CD4-positive, alpha-beta T cell treated with Interferon gamma for 1 hour (primary cell): ENCODE results near the gene RBM4.
A peak's percentile ranks its signal among the peaks of the same experiment; 100 is the strongest.

Experiments
- DNase-seq: peaks from one replicate; pipeline ENCODE4 v3.0.0-alpha.2; 2020

The RBM4 gene

DNA sequence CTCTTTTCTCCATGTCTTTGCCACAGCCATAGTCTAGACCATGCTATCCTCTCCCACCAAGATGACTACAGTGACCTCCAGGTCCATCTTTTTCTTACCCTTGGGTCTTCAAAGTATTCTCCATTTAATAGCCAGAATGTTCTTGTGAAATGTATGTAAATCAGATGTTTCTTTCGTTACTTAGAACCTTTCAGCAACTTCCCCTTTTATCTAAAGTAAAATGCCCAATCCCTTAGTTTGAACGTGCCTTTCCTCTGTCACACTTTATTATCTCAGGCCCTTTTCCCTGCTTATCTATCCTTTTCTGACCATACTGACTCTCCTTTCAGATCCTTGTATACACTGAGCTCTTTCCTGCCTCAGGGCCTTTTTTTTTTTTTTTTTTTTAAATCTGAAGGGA lies 21.3 kb downstream of the RBM4 start:
- no peak for DNase-seq

DNA sequence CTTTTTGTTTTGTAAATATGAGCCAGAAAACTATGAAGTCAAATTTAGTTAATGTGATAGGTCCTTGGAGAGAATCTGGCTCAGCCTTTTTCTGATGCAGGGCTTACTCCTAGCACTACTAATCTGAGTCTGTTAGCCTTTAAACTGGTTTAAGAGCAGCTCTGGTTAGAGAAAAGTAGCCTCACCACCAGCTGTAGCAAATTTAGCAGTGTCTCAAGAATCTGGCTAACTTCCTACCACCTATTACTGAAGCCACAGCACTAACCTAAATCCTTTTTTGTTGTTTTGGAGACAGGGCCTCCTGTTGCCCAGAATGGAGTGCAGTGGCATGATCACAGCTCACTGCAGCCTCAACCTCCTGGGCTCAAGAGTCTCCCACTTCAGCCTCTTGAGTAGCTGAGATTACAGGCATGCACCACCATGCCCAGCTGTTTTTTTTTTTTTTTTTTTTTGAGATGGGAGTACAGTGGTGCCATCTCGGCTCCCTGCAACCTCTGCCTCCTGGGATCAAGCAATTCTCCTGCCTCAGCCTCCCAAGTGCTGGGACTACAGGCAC lies 25.3 kb downstream of the RBM4 start:
- no peak for DNase-seq

DNA sequence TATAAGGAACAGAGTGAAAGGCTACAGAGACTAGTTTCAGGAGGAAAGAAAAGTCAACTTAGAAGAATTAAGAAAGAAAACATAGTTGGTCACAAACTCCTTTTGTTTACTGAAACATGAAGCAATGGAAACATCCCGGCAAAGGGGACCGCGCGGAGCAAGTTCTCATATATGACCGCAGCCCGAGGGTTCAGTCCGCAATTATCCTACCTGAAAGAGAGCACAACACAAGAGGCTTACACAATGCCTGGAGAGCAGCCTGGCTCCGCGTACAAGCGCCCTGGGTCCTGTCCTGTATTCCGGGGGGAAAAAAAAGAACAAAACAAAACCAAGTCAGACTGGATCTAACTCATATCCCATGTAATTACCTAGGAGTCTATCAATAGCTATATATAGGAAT lies 26.9 kb downstream of the RBM4 start:
- DNase-seq = no peak

DNA sequence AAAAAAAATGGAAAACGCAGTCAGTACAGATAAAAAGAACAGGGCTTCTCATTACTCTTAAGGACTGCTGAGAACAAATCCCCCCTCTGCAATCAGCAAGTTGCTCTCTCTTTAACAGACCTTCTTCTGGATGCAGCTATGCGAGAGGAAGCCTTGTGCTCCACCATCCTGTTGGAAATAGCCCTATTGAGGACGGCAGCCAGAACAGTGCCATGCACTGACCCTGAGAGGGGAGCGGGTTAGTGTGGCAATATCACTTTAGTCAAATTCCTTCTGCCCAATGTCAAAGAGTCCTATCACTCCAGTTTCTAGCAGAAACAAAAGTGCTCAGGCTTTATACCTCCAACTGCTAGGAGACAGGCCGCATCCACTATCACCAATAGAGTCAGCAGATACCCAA lies 32.3 kb downstream of the RBM4 start:
- DNase-seq = no peak

DNA sequence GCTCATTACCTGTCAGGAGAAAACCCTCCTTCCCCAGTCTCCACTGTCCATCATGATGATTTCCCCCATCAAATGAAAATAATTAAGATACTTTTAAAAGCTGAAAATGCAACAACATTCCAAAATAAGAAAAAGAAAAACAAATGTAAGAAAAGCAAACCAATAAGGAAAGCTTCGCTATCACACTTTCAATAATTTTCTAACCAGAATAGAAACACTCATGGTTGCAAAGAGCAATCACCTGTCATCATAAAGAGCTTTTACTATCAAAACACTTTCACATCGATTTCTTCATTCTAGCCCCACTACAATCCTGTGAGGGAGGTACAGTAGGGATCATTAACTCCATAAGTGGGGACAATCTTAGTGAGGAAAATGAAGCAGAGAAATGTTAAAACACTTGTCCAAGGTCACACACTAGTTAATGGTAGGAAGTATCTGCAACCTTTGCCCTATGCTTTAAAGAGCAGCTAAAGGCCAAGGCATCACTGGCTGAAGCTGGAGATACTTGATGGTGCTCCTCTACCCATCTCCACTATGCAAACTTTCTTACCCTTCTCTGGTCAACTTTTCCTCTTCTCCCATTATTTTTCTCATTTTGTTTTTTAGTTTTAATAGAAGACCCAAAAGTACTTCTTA lies 36.6 kb downstream of the RBM4 start:
- no peak for DNase-seq

DNA sequence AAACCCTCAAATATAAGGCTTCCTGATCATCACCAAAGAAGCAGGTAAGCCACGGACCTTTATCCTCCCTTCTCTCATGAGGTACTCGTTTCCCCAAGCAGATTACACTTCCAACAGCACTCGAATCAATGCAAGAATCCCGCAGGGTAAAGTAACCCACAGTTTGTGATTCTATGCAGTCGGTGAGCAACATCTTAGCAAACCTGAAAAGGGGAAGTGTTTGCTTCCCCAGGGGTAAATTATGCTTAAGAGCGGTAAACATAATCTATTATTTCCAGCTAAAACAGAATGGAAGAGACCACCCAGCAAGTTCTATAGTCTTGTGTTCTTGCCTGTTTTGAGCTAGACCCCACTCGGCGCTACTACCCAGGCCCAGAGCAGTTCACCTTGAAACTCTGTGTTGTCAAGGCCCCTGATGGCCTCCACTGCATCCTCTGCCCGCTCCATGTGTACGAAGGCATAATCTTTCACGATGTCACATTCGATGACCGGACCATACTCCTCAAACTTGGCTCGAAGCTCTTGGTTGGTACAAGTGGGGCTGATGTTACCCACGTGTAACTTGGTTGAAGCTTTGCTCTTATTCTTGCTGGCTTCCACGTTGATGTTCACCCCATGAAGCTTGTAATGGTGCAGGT lies 37.9 kb downstream of the RBM4 start:
- DNase-seq = no peak

DNA sequence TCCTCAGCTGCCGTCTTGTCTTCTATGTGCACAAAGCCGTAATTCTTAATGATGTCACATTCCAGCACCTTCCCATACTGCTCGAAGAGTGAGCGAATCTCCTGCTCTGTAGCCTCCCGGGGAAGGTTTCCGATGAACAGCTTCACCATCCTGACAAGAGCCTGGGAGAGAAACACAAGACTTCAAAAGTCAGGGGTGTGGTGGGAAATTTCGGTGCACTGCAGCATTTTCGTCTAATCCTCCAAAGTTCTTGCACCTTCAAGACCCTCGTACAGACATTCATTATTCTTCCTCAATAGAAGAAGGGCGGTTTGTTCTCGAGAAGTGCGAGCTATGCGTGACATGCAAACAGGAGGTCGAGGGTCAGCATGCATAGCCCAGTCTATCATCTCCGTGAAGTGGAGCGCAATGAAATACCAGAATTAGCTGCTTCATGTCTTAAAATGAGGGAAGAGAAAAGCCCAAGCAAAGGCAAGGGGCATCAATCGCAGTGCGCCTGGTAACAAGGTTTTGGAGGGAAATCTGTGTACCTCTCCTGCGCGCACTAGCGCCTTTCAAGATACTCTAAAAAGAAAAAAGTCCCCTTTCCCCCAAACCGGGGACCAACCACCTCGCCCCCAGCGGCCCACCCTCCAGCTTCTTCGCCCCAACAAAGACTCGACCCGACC lies 38.6 kb downstream of the RBM4 start:
- no peak for DNase-seq

DNA sequence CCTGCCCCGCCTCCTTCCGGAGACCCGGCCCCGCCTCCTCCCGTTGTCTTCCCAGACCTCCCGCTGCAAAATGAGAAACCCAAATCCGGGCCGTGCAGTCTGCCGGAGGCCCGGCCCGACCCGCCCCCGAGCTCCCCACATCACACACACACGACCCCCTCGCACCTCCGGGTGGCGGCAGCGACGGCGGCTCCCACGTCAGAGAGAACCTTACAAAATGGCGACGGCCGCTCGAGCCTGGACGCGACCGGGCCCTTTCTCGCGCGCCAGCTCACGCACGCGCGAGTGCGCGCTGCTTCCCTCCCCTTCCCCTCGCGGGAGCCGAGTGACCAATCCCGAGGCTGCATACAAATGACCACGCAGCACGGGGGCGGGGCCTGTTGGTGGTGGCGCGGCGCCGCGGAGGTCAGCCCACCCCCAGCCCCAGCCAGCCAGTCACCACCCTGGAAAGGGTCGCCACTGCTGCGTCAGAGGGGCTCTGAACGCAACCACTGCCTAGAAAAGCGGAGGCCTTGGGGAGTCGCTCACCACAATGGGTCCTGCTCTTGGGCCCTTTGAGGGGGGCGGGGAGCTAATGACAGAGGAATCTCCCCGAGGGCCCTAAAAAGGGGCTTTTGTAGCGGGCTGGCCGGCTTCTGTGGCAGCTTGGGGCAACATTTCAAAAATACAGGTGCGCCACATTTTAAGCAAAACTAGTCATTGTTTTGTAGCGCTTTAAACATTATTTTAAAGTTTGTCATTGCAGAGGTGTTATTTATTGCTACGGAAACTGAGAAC lies 39.3 kb downstream of the RBM4 start, which contains the start of gene RBM4B:
TSS of gene RBM4B (minus strand) at position 289 of the 777 bp plus-strand sequence. CDS start 808 bp downstream, outside the sequence.
- DNase-seq = peak; percentile 98

DNA sequence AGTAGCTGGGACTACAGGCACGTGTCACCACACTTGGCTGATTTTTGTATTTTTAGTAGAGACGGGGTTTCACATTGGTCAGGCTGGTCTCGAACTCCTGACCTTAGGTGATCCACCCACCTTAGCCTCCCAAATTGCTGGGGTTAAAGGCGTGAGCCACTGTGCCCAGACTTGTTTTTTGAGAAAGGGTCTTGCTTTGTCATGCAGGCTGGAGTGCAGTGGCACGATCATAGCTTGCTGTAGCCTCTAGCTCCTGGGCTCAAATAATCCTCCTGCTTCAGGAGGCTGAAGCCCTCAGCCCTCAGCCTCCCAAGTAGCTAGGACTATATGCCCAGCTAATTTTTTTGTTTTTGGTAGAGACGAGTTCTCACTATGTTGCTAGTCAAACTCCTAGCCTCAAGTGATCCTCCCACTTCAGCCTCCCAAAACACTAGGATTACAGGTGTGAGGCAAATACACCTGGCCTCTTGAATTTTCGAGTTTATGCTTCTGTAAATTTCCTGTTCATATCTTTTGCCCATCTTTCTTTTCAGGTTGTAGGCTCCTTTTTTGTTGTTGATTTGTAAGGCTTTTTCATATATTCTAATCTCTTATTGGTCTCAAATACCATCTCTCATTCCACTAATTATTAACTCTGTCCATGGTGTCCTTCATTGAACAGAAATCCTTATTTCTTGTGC lies 42.6 kb downstream of the RBM4 start:
- no peak for DNase-seq

DNA sequence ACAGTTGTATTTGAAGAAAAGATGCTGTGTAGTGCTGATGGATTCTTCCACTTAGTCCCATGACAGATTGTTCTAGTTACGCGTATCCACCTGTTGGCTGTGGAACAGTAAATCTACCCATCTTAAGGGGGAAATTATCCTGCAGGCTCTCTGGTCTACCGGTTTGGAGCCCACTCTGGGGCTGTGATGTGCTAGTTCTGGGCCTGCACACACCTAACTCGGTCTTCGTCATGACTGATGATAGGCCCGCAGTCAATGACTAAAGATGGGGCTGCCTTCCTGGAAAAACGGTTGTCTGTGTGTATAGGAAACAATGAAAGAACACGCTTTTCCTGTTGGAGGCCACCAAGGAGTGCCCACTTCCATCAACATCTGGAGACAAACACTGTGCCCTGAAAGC lies 45.4 kb downstream of the RBM4 start:
- no peak for DNase-seq

DNA sequence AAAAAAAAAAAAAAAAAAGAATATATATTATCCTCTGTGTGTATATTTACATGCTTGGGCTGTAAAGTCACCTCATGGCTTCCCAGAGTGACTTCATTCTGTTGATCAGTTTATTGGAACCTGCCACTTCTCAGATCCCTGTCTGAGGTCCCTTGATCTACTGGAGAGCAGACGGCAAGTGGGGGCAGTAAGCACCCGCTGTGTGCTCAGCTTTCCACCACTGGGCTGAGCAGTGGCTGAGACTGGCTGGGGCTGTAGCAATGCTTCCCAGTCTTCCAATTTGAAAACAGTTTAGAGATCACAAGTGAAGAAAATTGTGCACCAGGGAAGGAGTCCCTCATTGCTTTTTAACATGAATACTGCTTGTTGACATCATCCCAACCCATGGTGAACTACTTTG lies 46.1 kb downstream of the RBM4 start:
- DNase-seq = no peak

DNA sequence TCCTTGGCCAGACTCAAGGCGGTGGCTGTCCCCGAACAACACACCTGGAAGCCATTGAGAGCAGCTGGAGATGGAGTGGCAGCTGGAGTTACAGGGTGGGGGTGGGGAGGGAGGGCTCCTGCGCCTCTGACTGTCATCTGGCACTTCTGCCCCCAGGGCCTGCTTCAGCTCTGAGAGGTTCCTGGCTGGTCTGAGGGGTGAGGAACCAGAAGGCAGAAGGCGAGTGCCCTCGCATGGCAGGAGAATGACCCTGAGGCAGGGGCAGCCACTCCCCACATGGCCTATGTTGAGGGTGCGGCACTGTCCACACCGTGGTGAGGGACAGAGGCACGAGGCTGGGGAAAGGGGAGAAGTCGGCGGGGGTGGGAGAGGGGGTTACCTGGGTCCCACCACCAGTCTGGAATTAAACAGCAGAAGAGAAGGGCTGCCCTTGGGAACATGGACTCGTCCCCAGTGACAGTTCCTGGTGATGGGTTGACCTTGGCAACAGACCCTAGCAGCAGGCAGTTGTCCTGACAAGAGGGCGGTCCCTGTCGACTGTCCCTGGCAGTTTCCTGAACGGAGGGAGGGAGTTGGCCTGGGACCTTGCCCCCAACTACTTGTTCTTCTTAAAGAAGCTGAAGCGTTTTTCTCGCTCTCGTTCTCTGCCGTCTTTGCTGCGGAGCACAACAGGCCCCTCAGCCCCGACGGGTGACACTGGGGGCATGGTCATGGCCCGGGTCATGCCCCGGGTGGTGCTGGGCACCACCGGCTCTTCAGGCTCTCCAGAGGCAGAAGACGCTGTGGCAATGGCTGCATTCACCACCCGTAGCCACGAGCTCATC lies 47.0 kb downstream of the RBM4 start:
- DNase-seq = no peak

DNA sequence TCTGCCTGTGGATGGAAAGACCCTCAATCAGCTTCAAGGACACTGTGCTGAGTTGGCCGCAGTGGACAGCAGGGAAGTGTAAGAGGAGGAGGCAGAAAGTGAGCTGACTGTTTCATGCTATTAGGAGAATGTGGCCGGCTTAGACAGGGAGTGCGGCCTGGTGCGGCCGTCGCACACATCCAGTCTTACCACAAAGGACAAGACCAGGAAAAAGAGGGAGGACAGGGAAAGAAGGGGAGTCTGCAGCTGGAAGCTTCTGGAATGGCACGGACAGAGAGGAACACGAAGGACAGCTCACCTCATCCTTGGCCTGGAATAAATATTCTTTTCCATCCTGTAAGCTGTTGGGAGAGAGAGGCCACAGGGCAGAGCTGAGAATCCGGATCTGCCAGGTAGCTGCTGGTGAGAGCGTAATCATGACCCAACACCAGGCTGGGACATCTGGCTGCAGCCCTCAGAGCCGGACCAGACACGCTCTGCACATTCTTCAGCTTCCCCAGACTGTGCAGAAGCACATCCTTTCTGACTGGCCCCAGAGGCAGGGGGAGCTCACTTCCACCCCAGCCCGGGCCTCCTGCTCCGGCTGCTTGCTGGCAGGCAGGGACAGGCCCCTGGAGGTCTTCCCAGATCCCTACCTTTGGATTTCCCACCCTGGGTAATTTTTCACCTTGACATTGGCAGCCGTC lies 47.7 kb downstream of the RBM4 start:
- DNase-seq = no peak

DNA sequence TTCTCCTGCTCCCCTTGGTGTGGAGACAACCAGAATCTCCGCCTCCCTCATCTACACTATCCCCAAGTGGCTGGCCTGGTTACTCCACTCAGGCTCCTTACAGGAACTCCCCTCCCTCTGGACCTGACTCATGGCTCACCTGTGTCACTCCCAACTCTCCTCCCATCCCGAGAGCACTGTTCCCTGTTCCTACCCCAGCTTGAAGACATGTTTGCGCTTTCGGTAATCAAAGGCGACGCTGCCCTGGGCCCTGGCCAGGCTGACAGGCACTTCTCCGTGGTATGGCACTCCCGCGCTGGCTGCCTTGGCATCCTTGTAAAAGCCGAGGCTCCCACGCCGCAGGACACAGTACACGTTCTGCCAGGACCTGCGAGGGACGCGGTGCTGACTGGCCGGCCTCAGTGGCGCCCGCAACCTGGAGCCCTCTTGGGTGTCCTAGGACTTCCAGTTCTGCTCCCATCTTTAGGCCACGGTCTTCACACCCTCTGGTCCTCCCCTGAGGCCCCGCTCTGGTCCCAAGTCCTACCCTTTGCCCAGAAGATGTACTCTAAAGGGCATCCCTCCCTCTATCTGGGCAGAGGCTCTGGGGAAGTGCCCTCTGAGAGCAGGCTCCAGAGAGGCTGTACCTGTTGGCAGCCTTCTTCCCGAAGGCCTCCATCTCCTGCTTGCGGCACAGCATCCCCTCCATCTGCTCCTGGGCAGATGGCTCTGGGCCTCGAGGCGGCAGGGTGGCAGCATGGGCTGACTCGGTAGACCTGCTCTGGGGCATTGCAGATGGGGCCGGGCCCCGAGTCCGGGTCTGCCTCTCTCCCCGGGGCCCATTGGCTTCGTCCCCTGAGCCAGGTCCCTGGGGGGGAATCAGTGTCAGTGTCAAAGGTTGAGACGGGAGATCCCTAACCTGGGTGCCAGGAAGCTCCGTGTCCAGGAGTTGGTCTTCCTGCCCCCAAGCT lies 48.6 kb downstream of the RBM4 start:
- no peak for DNase-seq

DNA sequence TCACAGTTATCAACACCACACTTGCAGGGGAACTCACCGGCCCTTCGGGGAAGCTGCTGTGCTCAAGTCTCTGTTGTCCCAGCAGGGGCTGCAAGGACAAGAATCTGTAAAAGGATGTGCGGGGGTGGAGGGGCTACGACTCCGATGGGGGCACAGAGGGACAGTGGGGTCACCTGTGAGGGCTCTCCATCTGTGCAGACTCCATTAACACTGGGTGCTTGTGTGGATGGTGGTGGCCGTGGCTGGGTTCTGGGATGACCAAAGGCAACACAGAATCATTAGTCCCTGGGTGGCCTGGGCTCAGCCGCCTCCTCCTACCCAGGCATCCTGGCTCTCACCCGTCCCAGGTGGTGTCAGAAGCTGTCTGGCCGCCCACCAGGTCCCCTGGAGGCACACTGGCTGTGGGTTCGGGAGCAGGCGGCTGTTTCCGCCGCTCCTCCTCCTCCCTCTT lies 49.4 kb downstream of the RBM4 start:
- DNase-seq = no peak

DNA sequence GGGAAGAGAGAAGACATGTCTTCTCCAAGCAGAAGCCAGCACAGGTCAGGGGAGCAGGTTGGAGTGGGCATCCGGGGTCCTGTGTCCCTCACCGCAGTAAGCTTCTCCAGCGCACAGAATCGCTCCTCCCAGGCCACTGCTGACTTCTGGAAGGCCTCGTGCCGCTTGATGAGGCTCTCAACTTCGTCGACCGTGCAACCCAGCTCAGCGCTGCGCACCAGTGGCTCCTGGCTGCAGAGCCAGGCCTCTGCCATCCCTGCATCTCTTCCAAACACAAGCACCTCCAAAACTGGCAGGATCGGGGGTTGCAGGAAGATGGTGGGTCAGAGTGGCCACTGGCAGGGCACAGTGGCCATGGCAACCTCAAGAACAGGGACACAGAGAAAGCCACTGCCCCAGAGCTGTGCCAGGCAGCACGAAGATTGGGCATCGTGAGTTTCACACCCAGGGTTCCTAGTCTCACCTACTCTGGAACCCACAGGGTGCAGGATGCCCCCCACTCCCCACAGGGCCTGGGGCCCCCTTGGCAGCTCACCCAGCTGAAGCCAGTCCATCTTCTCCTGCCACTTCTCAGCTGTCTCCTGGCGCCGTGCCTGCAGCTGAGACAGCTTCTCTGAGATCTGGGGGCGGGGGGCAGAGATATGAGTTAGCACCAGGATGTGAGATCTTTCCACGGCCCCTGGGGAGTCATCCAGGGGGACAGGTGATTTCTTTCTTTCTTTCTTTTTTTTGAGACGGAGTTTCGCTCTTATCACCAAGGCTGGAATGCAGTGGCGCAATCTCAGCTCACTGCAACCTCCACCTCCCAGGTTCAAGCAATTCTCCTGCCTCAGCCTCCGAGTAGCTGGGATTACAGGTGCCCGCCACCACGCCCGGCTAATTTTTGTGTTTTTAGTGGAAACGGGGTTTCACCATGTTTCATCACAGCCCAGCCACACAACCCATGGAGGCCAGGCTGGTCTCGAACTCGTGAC lies 50.3 kb downstream of the RBM4 start:
- DNase-seq = no peak

DNA sequence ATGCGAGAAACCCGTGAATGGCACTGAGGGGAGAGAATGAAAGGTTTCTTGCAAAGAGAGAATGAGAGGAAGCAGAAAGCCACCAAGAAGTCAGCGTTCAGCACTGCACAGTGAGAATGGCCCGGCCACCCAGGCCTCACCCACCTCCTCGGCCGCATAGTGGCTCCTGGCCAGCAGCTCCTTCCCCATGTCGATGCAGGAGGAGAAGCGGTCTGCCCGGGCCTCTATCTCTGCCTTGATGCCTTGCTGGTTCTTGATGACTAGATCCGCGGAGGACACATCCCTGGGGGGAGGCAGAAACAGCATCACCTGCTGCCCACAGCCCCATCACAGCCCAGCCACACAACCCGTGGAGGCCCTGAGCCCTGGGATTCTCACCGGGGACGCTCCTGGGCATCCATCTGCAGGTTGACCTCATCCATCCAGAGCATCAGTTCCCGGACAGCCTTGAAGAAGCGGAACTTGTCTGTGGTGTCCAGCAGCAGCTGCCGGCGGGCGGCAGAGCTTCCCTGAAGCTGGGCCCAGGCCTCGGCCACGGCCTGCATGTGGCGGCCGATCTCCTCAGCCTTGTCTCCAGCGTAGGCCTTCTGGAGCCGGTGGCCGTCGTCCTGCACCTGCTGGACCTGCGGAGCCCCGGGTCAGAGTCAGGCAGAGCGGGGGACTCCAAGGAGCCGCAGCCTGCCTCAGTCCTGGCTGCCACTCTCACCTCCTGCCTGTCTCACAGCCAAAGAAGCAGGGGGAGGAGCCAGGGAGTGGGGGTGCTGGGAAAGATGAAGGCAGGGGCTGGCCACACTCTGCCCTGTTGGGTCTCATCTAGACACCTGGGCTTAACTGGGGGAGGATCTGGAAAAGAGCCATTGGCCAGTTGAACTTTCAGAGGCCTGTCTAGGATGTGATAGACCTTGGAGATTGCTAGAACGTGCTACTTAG lies 51.4 kb downstream of the RBM4 start:
- no peak for DNase-seq
